Body of pancreas (tissue), 4 donors: ENCODE results near the gene RPH3AL.

Experiments used
- CTCF ChIP-seq, 7 experiments: fragments of 450-650 bp in 4 of 7; fragments of 200-600 bp in 3 of 7; sonication (generic) in 3 of 7; IDR thresholded peaks; one replicate each; pipeline ENCODE4 v1.5.1; 2016 to 2019; ENCODE audit warnings: antibody characterized with exemption in 7 of 7
- POLR2A ChIP-seq, 3 donors: fragments of 450-650 bp; IDR thresholded peaks; one replicate each; pipeline ENCODE4 v1.6.1; 2016; ENCODE audit warnings: antibody characterized with exemption in 3 of 3, mild to moderate bottlenecking in 2 of 3

DNA sequence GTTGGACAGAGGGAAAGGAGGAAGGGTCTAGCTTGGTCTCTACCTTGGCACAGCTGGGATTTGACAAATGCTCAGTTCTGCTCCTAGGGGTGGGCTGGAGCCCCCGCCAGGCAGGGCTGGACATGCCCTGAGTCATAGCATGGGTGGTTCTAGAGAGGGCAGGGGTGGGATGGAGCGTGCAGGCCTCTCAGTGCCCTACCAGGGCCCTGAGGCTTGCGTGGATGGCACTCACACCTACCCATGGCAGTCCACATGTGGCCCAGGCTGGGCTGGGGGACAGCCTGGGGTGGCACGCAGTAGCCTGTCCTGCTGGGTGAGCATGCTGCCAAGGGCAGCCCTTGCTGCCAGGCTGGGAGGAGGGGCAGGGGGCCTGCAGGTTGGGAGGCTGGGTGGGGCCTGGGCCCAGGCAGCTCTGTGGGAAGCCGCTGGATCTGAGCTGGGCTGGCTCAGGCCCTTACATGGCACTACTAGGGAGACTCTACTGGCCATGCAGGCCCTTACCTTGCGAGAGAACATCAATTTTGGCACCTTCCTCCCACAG is 182.4 kb downstream of the RPH3AL start:
- TF ChIP-seq CTCF (IDR thresholded peaks at IDR 0.05) (no peak), POLR2A (IDR thresholded peaks at IDR 0.05) (no peak)
